ENCODE data around the gene DMRT2.

Gene DMRT2

DNA sequence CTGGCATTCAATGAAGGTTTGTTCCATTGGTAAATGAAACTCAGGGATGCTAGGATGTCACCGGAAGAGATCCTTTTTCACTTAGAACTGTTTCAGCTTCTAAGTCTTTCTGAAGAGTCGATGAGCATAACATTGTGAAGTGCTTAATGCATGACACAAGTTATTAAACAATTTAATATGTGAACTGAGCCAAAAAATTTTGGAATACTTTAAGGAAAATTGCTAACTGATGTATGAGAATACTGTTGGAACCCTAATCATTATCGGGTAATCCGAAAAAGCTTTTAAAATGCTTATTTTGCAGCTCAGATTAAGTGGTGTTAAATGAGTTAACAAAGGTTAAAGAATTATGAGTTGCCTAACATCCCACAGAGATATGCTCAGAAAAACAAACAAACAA, 34.9 kb downstream of the DMRT2 start:
- no peaks in the 10 kb centered on the region for H3K9me2 ChIP-seq (replicated peaks; ENCODE audit: insufficient read depth, low read length)
- H3K79me2 ChIP-seq (ENCODE audit: insufficient read depth, low read length): no peaks in the 10 kb centered on the region
- H3K27me3 ChIP-seq (ENCODE audit: low read length): no peaks in the 10 kb centered on the region
- no peaks in the 10 kb centered on the region for H4K20me1 ChIP-seq (ENCODE audit: low read depth, low read length)
- no peaks in the 10 kb centered on the region for H3F3A ChIP-seq (ENCODE audit: insufficient read depth)
- H3K9ac ChIP-seq (ENCODE audit: low read length): no peak overlapping the region
- no peak overlapping the region for H2AFZ ChIP-seq (ENCODE audit: low read depth, low read length, severe bottlenecking)
- no peaks in the 10 kb centered on the region for H3K9me3 ChIP-seq (ENCODE audit: insufficient read depth, low read length)
- H3K36me3 ChIP-seq (ENCODE audit: low read length): no peaks in the 10 kb centered on the region
- H3K4me2 ChIP-seq (ENCODE audit: low read depth, low read length, poor library complexity, severe bottlenecking): no peak overlapping the region
- TF ChIP-seq, protein P1, sequence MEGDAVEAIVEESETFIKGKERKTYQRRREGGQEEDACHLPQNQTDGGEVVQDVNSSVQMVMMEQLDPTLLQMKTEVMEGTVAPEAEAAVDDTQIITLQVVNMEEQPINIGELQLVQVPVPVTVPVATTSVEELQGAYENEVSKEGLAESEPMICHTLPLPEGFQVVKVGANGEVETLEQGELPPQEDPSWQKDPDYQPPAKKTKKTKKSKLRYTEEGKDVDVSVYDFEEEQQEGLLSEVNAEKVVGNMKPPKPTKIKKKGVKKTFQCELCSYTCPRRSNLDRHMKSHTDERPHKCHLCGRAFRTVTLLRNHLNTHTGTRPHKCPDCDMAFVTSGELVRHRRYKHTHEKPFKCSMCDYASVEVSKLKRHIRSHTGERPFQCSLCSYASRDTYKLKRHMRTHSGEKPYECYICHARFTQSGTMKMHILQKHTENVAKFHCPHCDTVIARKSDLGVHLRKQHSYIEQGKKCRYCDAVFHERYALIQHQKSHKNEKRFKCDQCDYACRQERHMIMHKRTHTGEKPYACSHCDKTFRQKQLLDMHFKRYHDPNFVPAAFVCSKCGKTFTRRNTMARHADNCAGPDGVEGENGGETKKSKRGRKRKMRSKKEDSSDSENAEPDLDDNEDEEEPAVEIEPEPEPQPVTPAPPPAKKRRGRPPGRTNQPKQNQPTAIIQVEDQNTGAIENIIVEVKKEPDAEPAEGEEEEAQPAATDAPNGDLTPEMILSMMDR (IDR thresholded peaks at IDR 0.05; ENCODE audit: insufficient read depth, low read length, poor library complexity, severe bottlenecking): no peak
- no peak for TF ChIP-seq EZH2phosphoT487 (conservative IDR thresholded peaks at IDR 0.05; ENCODE audit: low read length)
- no peak overlapping the region for H3K4me3 ChIP-seq (ENCODE audit: insufficient read depth, low read length, poor library complexity, severe bottlenecking)
- no peak overlapping the region for H3K27ac ChIP-seq (ENCODE audit: low read depth, low read length)

DNA sequence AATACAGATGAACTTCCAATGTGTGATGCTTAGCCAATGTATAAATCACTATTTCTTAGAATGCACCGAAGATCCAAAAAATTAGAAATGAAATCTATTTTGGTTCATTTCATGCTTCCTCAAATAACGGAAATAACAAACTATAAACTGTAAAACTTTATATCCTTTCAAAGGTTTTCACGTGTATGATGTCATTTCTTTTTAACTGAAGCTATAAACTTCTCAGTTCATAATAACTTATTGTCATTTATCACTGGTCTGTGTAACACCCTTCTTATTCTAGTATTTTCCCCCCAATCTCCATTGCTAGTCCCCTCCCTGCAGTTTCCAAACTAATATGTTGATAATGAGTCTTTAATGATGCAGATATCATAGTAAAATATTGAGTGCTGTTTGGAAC, 36.4 kb downstream of the DMRT2 start:
- H3K27ac ChIP-seq (ENCODE audit: low read depth, low read length): no peak overlapping the region
- no peaks in the 10 kb centered on the region for H3K36me3 ChIP-seq (ENCODE audit: low read length)
- H3K79me2 ChIP-seq (ENCODE audit: insufficient read depth, low read length): no peaks in the 10 kb centered on the region
- no peaks in the 10 kb centered on the region for H3K9me2 ChIP-seq (replicated peaks; ENCODE audit: insufficient read depth, low read length)
- H3K4me3 ChIP-seq (ENCODE audit: insufficient read depth, low read length, poor library complexity, severe bottlenecking): no peak overlapping the region
- H2AFZ ChIP-seq (ENCODE audit: low read depth, low read length, severe bottlenecking): no peak overlapping the region
- H3F3A ChIP-seq (ENCODE audit: insufficient read depth): no peaks in the 10 kb centered on the region
- H3K9ac ChIP-seq (ENCODE audit: low read length): no peak overlapping the region
- TF ChIP-seq EZH2phosphoT487 (conservative IDR thresholded peaks at IDR 0.05; ENCODE audit: low read length): no peak
- TF ChIP-seq, protein P1 (IDR thresholded peaks at IDR 0.05; ENCODE audit: insufficient read depth, low read length, poor library complexity, severe bottlenecking): no peak
- no peak overlapping the region for H3K4me2 ChIP-seq (ENCODE audit: low read depth, low read length, poor library complexity, severe bottlenecking)
- H3K9me3 ChIP-seq (ENCODE audit: insufficient read depth, low read length): no peaks in the 10 kb centered on the region
- H3K27me3 ChIP-seq (ENCODE audit: low read length): no peaks in the 10 kb centered on the region
- H4K20me1 ChIP-seq (ENCODE audit: low read depth, low read length): no peaks in the 10 kb centered on the region

DNA sequence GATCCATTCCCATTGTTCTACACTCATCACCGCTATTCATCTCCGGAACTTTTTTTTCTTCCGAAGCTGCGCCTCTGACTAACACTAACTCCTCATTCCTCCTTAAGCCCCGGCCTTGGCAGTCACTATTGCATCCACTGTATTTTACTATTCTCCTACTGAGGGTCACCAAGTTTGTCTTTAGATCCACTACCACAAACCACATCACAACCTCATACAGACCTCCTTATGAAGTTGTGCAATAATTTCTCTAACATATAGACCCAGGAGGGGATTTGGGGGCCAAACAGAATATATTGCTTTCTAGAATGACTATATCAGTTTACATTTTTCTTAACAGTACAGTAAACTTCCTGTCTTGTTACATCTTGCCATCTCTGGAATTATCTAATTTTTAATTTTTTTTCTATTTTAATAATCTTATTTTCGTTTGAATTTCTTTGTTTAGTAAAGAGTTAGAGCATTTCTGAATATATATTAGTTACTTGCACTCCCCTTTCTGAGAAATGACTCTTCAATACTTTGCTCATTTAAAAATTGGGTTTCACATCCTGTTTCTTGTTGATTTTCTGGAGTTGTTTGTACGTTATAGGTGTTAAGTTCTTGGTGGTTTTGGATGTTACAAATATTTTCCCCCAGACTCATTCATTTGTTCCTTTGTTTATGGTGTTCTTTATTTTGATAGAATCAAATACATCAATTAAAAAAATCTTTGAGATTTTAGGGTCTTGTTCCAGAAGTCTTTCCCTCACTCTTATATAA, 37.1 kb downstream of the DMRT2 start:
- Histone ChIP-seq H3K9me2 (replicated peaks; ENCODE audit: insufficient read depth, low read length) (no peaks in the 10 kb centered on the region), H3K79me2 (ENCODE audit: insufficient read depth, low read length) (no peaks in the 10 kb centered on the region), H3K9ac (ENCODE audit: low read length) (no peak overlapping the region), H3K4me3 (ENCODE audit: insufficient read depth, low read length, poor library complexity, severe bottlenecking) (no peak overlapping the region), H3K36me3 (ENCODE audit: low read length) (no peaks in the 10 kb centered on the region), H4K20me1 (ENCODE audit: low read depth, low read length) (no peaks in the 10 kb centered on the region), H2AFZ (ENCODE audit: low read depth, low read length, severe bottlenecking) (no peak overlapping the region), H3K9me3 (ENCODE audit: insufficient read depth, low read length) (no peaks in the 10 kb centered on the region), H3K27me3 (ENCODE audit: low read length) (no peaks in the 10 kb centered on the region), H3K4me2 (ENCODE audit: low read depth, low read length, poor library complexity, severe bottlenecking) (no peak overlapping the region), H3F3A (ENCODE audit: insufficient read depth) (no peaks in the 10 kb centered on the region), H3K27ac (ENCODE audit: low read depth, low read length) (no peak overlapping the region)
- no peak for TF ChIP-seq EZH2phosphoT487 (conservative IDR thresholded peaks at IDR 0.05; ENCODE audit: low read length)
- TF ChIP-seq, protein P1 (IDR thresholded peaks at IDR 0.05; ENCODE audit: insufficient read depth, low read length, poor library complexity, severe bottlenecking): no peak

All from SU-DHL-6 (cell line).